ENCODE measurements around the gene STARD9.

The STARD9 gene

DNA sequence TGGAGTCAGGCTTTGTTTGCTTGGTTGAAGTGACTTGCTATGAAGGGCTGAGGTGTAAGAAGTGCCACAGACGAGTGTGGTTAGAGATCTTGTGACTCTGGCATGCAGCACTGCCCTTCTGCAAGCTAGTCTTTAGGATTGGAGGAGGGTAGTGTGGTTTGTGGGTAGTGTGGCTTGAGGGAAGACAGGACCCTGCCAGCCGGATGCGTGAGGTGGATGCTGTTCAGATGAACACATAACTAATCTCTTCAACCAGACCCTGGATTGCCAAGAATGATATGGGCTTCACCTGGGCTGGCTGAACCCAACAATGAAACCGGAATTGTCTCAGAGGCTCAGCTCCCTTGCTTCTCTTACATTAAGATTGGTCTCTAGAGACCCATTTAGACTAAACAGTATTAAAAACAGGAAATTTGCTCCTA, 32.7 kb downstream of the STARD9 start:
- POLR2A ChIA-PET = interaction anchor here (0.5 to 1.4 kb wide), 2 partner anchors 33 to 503 kb away, joined by 4 read pairs; partner anchors contain the start of gene STARD9
- DNase-seq (ENCODE audit: extremely low spot score) = no peak
- TF ChIP-seq, protein P1, sequence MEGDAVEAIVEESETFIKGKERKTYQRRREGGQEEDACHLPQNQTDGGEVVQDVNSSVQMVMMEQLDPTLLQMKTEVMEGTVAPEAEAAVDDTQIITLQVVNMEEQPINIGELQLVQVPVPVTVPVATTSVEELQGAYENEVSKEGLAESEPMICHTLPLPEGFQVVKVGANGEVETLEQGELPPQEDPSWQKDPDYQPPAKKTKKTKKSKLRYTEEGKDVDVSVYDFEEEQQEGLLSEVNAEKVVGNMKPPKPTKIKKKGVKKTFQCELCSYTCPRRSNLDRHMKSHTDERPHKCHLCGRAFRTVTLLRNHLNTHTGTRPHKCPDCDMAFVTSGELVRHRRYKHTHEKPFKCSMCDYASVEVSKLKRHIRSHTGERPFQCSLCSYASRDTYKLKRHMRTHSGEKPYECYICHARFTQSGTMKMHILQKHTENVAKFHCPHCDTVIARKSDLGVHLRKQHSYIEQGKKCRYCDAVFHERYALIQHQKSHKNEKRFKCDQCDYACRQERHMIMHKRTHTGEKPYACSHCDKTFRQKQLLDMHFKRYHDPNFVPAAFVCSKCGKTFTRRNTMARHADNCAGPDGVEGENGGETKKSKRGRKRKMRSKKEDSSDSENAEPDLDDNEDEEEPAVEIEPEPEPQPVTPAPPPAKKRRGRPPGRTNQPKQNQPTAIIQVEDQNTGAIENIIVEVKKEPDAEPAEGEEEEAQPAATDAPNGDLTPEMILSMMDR (IDR thresholded peaks at IDR 0.05; ENCODE audit: control extremely low read depth, extremely low read depth, low read depth, missing control alignments) = no peak
- CTCF ChIA-PET = interaction anchor here (1.3 to 1.6 kb wide), 4 partner anchors 13 to 400 kb away, joined by 3 to 5 read pairs (median 4); partner anchors contain the start of gene VPS39

DNA sequence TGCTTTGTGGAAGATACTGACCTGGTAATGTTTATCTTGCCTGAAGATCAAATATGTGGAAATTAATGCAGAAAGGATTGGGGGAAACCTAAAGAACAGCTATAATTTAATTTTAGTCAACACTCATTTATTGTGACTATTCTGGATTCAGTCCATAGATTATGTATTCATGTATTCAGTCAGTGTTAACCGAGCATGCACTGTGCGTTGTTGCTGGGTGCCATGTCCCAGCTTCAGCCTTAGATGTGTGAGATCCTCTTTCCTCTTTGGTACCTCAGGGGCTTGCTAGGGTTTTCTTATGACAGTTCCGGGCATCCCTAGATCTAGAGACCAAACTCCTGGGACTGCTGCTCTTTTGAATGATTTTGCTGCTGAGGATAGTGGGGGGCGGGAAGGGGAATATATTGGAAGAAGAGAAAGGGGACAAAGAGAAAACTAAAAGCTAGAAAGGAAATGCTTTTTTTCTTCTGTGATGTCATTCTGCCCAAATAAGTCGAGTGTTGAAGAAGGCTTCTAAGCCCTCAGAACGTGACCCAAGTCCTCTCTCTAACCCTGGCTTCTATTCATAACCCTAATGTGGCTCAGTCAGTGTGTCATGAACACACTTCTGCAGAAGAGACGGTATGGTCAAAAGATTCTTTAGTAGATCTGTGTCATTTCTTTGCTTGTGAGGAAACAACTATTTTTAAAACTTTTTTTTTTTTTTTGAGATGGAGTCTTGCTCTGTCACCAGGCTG, 33.5 kb downstream of the STARD9 start:
- POLR2A ChIA-PET = interaction anchor here (1.4 kb wide), 1 partner anchor 34 kb away, joined by 4 read pairs; the partner anchor contains the start of gene STARD9
- no peak for DNase-seq (ENCODE audit: extremely low spot score)
- CTCF ChIA-PET = interaction anchor here (1.0 to 1.6 kb wide), 5 partner anchors 11 to 401 kb away, joined by 3 to 5 read pairs (median 4); partner anchors contain the start of gene VPS39
- TF ChIP-seq, protein P1 (IDR thresholded peaks at IDR 0.05; ENCODE audit: control extremely low read depth, extremely low read depth, low read depth, missing control alignments) = no peak

DNA sequence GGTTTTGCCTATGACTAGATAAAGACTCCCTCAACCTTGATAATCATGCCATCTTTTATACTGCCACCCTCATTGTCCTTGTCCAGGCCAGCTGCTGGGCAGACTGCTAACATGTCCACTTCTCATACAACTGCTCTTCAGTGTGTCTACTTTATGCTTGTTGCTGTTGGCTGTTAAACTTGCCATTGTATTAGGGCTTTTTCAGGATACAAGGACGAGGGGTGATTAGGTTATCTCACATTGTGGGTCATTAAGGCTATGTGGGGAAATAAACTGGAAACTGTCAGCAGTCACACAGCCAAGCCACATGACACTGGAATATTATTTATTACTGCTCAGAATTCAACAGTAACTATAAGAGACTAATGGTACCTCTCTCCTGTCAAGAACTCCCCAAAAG, 36.1 kb downstream of the STARD9 start:
- ChIA-PET POLR2A (no interaction called here), CTCF (interaction anchor here (1.3 to 1.4 kb wide), 2 partner anchors 13 to 18 kb away, joined by 3 read pairs; no protein-coding TSS in a partner anchor)
- TF ChIP-seq, protein P1 (IDR thresholded peaks at IDR 0.05; ENCODE audit: control extremely low read depth, extremely low read depth, low read depth, missing control alignments) = no peak
- no peak for DNase-seq (ENCODE audit: extremely low spot score)

DNA sequence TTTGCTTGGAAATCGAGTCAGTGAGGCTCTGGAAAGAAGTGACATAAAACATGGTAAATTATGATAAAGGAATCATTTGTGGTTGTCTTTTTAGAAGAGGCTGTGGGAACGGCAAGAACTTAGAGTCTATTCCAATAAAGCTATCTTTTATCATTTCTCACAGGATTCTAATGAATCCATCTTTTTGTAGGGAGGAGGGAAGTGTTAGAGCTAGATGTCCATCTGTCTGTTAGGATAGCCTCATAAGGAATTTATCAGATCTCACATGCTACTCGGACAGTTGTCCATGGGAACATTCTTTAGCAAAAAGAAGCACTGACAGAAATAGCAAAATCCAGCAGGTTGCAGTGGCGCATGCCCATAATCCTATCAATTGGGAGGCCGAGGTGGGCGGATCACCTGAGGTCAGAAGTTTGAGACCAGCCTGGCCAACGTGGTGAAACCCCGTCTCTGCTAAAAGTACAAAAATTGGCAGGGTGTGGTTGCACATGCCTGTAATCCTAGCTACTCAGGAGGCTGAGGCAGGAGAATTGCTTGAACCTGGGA, 37.0 kb downstream of the STARD9 start:
- CTCF ChIA-PET = interaction anchor here (0.9 to 1.4 kb wide), 3 partner anchors 14 to 25 kb away, joined by 3 read pairs; no protein-coding TSS in a partner anchor
- TF ChIP-seq, protein P1 (IDR thresholded peaks at IDR 0.05; ENCODE audit: control extremely low read depth, extremely low read depth, low read depth, missing control alignments) = no peak
- no peak for DNase-seq (ENCODE audit: extremely low spot score)
- POLR2A ChIA-PET = interaction anchor here (0.7 kb wide), 1 partner anchor 1388 kb away, joined by 4 read pairs; no protein-coding TSS in a partner anchor

DNA sequence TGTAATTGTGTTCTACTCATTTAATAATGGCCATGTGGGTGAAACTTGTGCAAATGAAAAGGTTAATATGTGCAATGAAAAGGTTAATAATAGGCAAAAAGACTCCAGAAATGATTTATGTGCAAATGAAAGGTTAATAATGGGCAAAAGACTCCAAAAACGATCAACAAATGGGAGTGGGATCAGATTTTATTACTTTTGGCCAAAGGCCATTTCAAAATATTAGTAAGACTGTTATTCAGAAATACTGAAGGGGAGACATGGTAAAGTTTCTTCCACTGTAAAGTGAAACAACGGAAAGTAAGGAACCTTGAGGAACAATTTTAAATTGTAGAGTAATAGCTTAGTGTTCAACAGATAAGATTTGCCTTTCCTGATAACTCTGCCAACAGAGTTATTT, 40.7 kb downstream of the STARD9 start:
- DNase-seq (ENCODE audit: extremely low spot score) = no peak
- ChIA-PET POLR2A (no interaction called here), CTCF (interaction anchor here (0.8 to 2.2 kb wide), 3 partner anchors 11 to 71 kb away, joined by 3 to 7 read pairs (median 3); no protein-coding TSS in a partner anchor)
- TF ChIP-seq, protein P1 (IDR thresholded peaks at IDR 0.05; ENCODE audit: control extremely low read depth, extremely low read depth, low read depth, missing control alignments) = no peak

DNA sequence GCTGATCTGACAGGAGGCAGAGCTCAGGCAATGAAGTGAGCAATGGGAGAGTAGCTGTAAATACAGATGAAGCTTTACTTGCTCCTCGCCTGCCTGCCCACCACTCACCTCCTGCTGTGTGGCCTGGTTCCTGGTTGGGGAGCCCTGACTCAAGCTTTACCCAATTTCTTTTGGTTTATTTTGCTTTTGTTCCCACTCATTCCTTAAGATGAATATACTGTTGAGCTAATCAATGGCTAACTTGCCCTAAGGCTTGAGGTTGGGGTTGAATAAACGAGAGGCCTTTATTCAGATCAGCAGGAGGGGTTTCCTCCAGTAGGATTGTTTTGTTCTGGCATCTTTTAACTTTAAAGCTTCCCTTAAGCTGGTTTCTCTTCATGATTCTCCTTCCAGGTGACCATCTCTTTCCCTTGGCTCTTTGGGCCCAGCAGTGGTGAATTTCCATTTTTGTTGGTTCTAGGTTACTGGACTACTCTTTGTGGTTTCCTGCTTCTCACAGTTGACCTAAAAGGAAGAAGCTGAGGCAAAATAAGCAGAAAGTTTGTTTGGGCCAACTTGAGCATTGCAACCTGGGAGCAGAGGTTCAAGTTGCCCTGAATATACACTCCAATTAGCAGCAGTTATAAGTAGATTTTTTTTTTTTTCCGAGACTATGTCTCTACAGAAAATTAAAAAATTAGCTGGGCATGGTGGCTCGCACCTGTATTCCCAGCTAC, 44.4 kb downstream of the STARD9 start:
- POLR2A ChIA-PET = interaction anchor here (0.7 kb wide), 1 partner anchor 60 kb away, joined by 4 read pairs; no protein-coding TSS in a partner anchor
- TF ChIP-seq, protein P1 (IDR thresholded peaks at IDR 0.05; ENCODE audit: control extremely low read depth, extremely low read depth, low read depth, missing control alignments) = no peak
- CTCF ChIA-PET = interaction anchor here (0.8 to 1.2 kb wide), 3 partner anchors 10 to 27 kb away, joined by 3 read pairs; no protein-coding TSS in a partner anchor
- no peak for DNase-seq (ENCODE audit: extremely low spot score)

Data from GM10248 (cell line).